Fibroblast of skin of scalp (primary cell): ENCODE measurements around the gene BMP7.
"Not testable (repeated sequence)": the region's sequence is repeated elsewhere in the genome, so short reads cannot be mapped to it uniquely, and the experiment has no call there.

Experiments
- DNase-seq: peaks from one replicate; pipeline ENCODE4 v3.0.0-alpha.2; 2013

BMP7 gene

GRCh38 chr20:57166568-57167291, 99.7 kb downstream of the BMP7 start:
- no peak for DNase-seq

GRCh38 chr20:57165427-57166004, 100.9 kb downstream of the BMP7 start:
- DNase-seq = no peak

GRCh38 chr20:57164872-57165271, 101.6 kb downstream of the BMP7 start:
- no peak for DNase-seq

GRCh38 chr20:57163041-57163440, 103.4 kb downstream of the BMP7 start:
- no peak for DNase-seq

GRCh38 chr20:57162362-57162652, 104.1 kb downstream of the BMP7 start:
- DNase-seq = no peak

- DNase-seq = no peak
These were observed 104.7 kb downstream of the BMP7 start for GRCh38 chr20:57161478-57162361.

- DNase-seq = no peak
These were observed 105.5 kb downstream of the BMP7 start for GRCh38 chr20:57160985-57161384.

- DNase-seq = no peak
These were observed 106.4 kb downstream of the BMP7 start for GRCh38 chr20:57159945-57160610.

GRCh38 chr20:57159193-57159851, 107.1 kb downstream of the BMP7 start:
- DNase-seq = no peak

- DNase-seq = no peak
These were observed 108.0 kb downstream of the BMP7 start for GRCh38 chr20:57158474-57158873.

GRCh38 chr20:57157787-57158186, 108.7 kb downstream of the BMP7 start:
- DNase-seq = not testable (repeated sequence)

GRCh38 chr20:57157106-57157691, 109.2 kb downstream of the BMP7 start:
- no peak for DNase-seq

GRCh38 chr20:57156011-57156729, 110.3 kb downstream of the BMP7 start:
- no peak for DNase-seq

GRCh38 chr20:57155415-57155814, 111.0 kb downstream of the BMP7 start:
- no peak for DNase-seq

- no peak for DNase-seq
These were observed 113.1 kb downstream of the BMP7 start for GRCh38 chr20:57153238-57153905.

- DNase-seq = no peak
These were observed 113.9 kb downstream of the BMP7 start for GRCh38 chr20:57152557-57152956.

- DNase-seq = no peak
These were observed 115.9 kb downstream of the BMP7 start for GRCh38 chr20:57150559-57150958.

- DNase-seq = no peak
These were observed 118.2 kb downstream of the BMP7 start for GRCh38 chr20:57148263-57148662.

GRCh38 chr20:57147185-57147584, 119.3 kb downstream of the BMP7 start:
- no peak for DNase-seq

GRCh38 chr20:57146155-57146554, 120.3 kb downstream of the BMP7 start:
- no peak for DNase-seq

- no peak for DNase-seq
These were observed 121.3 kb downstream of the BMP7 start for GRCh38 chr20:57145089-57145631.
